H54 (cell line): ENCODE data around the gene ATF3.
"Not testable (repeated sequence)": the region's sequence is repeated elsewhere in the genome, so short reads cannot be mapped to it uniquely, and the experiment has no call there.

ENCODE experiments used
- DNase-seq: peaks from one replicate; pipeline ENCODE4 v3.0.0; 2011; ENCODE audit warnings: low spot score, mixed read lengths; ENCODE audit not compliant: insufficient read length
- FAIRE-seq: peaks from 3 replicates; lab custom pipeline; 2011; peaks lifted over from hg19 to GRCh38; lab: Jason Lieb, UNC
- POLR2A ChIP-seq: IDR thresholded peaks from 2 replicates; pipeline ENCODE4 v1.6.1; 2011; ENCODE audit warnings: low read depth, mild to moderate bottlenecking, low read length

Gene ATF3

DNA sequence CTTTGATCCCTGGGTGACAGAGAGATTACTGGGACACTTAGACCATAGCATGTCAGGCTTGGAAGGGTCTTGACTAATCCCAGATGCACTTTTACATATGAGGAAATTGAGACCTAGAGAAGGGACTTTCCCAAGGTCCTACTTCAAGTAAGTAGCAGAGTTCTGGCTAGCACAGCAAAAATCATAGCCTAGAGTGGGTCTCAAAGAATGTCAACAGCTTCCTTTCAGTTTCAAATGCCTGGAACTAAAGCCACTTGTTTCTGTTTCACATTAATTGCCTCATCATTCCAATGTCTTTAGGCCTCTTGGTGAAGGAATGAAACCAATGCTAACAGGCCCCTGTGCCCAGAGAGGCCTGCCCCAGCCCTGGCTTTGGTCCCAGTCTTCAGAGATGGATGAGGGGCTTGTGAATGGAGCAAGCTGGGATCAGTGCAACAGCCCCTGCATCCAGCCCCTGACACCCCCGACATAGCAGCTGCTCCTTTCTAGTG is 26.6 kb downstream of the ATF3 start:
- no peak for DNase-seq
- TF ChIP-seq POLR2A, result no peak
- no peak for FAIRE-seq

DNA sequence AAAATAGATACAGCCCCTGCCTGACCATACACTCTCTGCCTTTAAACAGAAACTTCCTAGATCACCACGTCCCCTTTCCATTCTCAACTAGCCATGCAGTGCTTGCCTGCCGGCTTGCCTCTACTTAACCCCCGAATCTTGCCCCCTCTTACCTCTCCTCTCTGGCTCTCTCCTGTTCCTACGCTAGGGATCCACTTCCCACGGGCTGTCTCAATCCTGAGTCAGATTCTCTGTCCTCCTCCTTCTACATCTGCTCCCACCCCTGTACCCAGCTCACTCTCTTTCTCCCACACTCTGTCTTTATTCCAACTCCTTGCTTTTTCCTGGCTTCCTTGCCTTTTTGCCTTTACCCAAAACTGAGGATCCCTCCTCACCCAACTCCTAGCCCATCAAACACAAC is 29.3 kb downstream of the ATF3 start:
- FAIRE-seq, result no peak
- no peak for DNase-seq
- TF ChIP-seq POLR2A, result no peak

DNA sequence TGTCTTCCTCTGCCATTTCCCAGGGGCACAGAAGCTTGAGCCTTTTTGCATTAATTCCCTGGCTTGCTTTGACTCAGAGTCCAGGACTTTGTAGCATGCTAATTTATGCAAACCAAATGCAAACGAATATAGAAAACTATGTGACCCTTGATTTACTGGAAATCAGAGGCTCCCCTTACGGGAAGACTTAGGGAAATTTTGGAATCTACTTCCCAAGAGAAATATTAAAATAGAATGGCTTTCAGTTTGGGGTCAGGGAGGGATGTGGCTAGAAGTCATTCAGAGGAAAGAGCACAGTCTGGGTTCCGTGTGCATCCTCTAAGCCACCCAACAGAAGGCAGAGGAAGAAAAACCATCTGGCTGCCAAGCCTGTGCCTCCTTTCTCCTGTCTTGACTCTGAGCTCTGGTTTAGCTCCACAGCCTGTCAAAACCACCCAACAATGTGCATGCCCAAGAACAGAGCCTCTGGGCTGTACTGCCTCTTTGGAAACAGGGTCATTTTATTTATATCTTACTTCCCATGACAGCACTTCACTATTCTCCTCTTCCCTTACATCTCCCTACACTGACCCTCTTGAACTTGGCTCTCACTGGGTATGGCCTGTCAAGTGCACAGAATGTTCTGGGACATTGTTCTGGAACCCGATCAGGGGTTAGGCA is 30.1 kb downstream of the ATF3 start:
- DNase-seq (no peak), FAIRE-seq (no peak)
- TF ChIP-seq POLR2A, result no peak

DNA sequence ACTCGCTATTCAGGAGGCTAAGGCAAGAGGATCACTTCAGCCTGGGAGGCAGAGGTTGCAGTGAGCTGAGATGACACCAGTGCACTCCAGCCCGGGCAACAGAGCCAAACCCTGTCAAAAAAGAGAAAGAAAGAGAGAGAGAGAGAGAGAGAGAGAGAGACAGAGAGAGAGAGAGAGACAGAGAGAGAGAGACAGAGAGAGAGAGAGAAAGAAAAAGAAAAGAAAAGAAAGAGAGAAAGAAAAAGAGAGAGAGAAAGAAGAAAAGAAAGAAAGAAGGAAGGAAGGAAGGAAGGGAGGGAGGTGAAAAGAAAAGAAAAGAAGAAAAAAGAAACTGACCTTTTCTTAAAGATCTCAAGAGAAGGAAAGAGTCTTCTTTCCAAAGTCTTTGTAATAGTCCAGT is 31.0 kb downstream of the ATF3 start:
- FAIRE-seq, DNase-seq: not testable (repeated sequence)

DNA sequence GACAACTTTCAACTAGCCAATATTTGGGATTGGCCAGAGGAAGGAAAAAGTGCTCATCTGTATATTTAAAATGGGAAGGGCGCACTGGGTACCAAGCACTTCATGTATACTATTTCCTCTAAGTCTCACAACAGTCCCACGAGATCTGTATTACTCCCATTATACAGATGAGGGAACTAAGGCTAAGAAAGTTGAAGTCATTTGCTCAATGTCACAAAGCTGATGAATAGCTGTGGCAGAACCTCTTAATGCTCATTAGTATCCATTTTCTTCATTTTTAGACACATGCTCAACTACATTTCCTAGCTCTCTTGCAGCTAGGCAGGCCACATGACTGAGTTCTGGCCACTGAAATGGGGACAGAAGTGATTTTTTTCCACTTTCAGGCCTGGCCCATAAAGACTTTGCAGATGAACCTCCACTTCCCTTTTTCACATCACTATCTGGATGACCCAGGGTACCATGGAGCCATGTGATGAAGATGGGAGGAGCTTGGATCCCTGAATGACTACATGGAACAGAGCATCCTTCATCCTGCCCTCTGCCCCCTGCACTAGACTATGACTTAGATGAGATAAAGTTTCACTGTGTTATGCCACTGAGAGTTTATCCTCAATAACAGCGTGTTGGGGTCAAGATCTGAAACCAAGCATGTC is 31.8 kb downstream of the ATF3 start:
- TF ChIP-seq POLR2A, result no peak
- FAIRE-seq (no peak), DNase-seq (no peak)

DNA sequence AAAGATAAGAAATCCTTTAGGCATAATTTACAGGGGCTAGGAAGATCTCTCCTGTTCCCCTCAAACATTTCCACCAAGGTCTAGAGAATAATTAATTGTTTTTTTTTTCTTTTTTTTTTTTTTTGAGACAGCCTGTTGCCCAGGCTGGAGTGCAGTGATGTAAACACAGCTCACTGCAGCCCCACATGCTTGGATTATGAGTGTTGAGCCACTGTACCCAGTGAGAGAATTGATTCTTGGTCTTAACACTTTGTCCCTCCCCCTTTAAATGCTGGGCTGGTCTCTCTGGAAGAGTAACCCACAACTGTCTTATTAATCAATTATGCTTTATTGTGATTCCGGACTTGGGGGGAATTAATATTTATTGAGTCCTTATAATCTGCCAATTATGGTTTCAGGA is 33.4 kb downstream of the ATF3 start:
- no peak for FAIRE-seq
- no peak for TF ChIP-seq POLR2A
- DNase-seq, result no peak

DNA sequence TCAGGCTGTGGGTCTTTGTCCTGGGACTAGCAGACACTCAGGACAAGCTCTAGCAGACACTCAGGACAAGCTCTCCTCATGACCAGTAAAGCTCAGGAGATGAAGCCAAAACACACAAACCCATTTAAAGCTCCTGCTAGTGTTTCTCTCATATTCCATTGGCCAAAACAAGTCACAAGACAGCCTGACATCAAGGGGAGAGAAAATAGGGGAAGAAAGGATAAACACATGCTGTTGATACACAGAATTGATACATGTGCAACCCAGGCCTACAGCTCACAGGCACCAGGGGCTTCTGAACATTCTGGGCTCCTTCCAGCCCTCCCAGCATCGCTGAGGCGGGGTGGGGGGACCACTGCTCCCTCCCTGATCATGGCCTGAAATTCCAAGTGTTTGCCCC is 35.3 kb downstream of the ATF3 start:
- no peak for DNase-seq
- TF ChIP-seq POLR2A, result no peak
- no peak for FAIRE-seq

DNA sequence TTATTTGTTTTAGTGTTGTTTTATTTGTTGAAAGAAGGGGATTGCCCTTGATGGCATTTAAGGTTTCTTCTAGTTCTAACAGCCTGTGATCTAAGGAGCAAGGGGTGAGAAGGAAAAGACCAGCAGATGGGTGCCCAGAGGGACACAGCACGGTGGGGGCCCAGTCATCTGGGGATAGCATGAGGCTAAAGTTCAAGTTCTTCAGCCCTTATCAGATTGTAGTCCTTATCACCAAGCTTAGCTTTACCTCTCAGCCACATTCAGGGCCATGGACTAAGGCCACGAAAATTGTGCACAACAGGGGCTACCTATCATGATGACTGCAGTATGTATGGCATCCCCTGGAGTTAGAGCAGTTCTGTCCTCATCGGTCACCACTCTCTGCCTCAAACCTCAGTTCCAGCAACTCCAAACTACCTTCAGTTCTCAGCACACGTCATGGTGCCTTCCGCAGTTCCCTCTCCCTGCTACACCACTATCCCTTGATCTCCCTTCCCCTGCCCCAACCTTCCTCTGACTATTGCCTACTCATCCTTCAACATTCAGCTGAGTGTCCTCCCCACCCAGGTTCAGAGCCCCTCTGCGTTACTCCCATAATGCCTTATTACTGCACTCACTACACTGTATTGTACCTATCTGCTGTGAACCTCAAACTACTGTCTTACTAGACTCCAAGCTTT is 36.4 kb downstream of the ATF3 start:
- no peak for DNase-seq
- no peak for FAIRE-seq
- TF ChIP-seq POLR2A, result no peak

DNA sequence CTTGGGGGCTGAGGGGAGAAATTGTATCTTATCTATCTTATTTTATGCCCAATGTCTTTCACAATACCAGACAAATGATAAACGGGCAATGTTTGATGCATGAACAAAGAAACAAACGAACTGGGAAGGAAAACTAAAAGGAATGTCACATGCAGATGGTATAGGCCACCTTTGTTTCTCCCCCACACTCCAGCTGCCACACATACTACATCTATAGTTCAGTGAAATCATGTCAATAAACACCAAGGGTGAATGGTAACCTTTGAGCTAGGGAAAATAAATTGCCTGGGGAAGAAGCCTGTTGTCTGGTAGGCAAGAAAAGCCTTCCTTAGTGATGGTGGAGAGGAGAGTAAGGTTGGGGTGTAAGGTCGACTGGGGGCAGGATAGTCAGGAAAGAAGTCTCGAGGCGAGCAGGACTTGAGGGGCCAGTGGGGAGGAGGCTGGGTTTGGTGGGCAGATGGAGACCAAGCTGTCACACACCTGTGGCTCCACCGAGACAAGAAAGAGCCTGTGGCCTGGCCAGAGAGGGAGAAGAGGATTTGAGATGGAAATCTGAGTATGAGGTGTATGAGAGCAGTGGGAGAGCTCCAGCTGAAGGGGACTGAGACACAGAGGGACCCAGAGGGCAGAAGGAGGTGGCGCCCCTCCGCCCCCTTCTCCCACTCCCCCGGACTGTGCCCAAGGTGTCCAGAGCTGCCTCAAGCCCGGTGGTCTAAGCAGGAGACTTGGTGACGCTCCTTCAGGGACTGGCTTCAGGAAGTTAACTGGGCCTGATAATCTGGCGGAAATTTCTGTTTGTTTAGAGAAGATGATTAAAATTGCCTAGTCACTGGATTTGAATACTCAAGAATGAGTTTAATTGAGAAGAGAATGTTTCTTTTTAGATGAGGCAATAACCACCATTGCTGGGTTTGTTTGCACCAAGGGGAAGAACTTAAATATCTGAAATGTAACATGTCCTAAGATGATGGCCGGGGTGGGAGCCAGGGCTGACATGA is 37.3 kb downstream of the ATF3 start:
- no peak for FAIRE-seq
- TF ChIP-seq POLR2A, result no peak
- no peak for DNase-seq

DNA sequence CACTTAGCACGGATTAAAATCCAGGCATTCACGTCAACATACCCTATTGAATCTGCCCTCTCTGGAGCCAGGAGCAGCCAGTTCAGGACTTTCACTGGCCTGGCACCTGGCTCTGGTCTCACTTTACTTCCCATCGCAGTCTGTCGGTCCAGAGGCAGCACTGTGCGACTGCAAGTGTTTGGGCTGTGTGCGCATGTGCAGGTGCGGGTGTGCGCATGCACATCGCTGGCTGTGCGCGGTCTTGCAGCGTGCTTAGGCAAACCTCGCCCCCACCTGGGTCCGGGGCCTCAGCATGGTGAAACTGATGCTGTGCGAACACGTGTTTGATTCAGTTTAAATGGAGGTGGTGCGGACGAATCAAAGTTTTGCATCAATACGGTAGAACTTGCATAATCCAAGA is 38.0 kb downstream of the ATF3 start:
- no peak for DNase-seq
- FAIRE-seq, result no peak
- no peak for TF ChIP-seq POLR2A

DNA sequence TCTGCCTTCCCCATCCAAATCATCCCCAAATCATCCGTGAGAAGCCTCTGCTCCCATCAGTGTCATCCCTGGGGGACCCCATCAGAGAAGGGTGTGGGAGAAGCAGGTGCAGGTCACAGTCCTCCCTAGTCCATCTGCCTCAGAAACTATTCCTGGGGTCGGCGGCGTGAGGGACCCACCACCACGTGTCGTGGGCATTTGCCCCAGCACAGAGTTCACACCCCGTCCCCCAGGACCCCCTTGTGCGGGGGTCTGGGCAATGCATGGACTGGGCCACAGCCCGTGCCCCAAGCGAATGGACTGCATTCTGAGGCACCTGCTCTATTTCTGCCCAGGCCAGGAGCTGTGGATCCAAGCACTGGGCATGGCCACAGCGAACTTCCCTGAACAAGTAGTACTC is 38.4 kb downstream of the ATF3 start:
- no peak for DNase-seq
- no peak for FAIRE-seq
- no peak for TF ChIP-seq POLR2A

DNA sequence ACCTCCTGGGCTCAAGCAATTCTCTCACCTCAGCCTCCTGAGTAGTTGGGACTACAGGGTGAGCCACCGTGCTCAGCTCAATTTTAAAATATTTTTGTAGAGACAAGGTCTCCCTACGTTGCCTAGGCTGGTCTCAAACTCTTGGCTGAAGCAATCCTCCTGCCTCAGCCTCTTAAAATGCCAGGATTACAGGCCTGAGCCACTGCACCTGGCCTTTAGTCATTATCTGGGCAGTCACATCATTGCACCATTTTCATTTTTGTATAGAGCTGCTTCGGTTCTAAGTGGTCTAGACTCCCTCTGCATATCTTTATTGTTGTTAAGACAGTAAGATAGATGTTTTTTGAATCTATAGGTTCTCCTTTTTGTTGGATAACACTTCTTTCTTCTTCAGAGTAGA is 39.9 kb downstream of the ATF3 start:
- DNase-seq (no peak), FAIRE-seq (no peak)
- TF ChIP-seq POLR2A, result no peak

DNA sequence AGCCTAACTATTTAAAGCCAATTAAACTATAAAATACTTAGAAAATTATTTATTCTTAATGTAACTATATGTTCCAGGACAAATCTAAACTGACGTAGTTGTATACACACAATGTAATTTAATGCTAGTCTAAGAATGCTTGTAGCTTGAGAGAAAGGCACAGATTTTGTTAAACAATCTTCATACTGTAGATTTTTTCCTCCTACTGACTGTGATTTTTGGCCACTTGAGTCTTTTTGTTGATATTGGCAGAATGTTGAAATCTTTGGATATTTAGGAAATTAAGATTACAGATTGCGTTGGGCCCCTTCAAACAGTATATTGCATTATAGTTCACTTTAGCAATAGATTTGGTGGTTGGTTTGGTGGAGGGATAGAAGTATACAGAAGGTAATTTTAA is 40.5 kb downstream of the ATF3 start:
- no peak for TF ChIP-seq POLR2A
- FAIRE-seq (no peak), DNase-seq (no peak)
